HG03175 (cell line): Measurements from ENCODE around the gene SOD2.

Experiments used
- ATAC-seq: cut with Tn5 transposase; IDR thresholded peaks from one replicate; pipeline ENCODE4 v1.9.1; 2021; ENCODE audit warnings: mild to moderate bottlenecking, moderate library complexity; ENCODE audit not compliant: unreplicated experiment

The SOD2 gene

DNA sequence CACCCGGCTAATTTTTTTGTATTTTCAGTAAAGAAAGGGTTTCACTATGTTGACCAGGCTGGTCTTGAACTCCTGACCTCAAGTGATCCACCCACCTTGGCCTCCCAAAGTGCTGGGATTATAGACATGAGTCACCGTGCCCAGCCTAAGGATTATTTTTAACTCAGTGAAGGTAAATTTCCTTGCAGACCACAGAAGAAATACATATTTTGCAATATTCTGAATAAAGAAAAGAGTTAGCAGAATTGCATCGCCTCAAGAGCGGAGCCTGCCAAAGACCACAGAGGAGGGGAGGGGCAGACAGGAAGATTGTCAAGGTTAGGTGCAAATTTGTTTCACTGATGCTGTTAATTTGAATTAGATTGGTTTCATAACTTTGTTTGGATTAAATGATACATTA, 47.4 kb downstream of the SOD2 start:
- no peak for ATAC-seq
